WTC11 (cell line): ENCODE results near the gene ACSL5. TPM values are rescaled to one million over a fixed set of nuclear protein-coding genes. Genes with fewer than 3 reads are reported as not detected.
"Not testable (repeated sequence)": the region's sequence is repeated elsewhere in the genome, so short reads cannot be mapped to it uniquely, and the experiment has no call there.

Experiments
- ATAC-seq: fragments of 200-7000 bp; cut with Tn5 transposase; 2 replicates; pipeline ENCODE4 v1.10.0; 2021; ENCODE audit warnings: mild to moderate bottlenecking, moderate library complexity
- CTCF ChIA-PET: fragments of 300-600 bp; sonication (Branson Sonifier 250); formaldehyde crosslinking; loops from one replicate; lab custom pipeline; 2021; ENCODE audit warnings: antibody characterized with exemption; lab: Charles Lee
- POLR2A ChIA-PET: fragments of 350-600 bp; sonication (Branson Sonifier 250); formaldehyde crosslinking; loops from one replicate; lab custom pipeline; 2021; ENCODE audit warnings: antibody characterized with exemption; lab: Charles Lee
- DNase-seq: peaks from one replicate; pipeline ENCODE4 v3.0.0; 2021; ENCODE audit warnings: low spot score
- H3K27ac Mint-ChIP-seq: 2 replicates; pipeline ENCODE4 v1.8.0; 2021; ENCODE audit warnings: mixed read lengths
- H3K27me3 Mint-ChIP-seq: 2 replicates; pipeline ENCODE4 v1.8.0; 2021; ENCODE audit warnings: low read depth, mild to moderate bottlenecking, moderate library complexity, mixed read lengths
- H3K36me3 Mint-ChIP-seq: 2 replicates; pipeline ENCODE4 v1.8.0; 2021; ENCODE audit warnings: mixed read lengths
- H3K4me1 Mint-ChIP-seq: 2 replicates; pipeline ENCODE4 v1.8.0; 2022; ENCODE audit warnings: mixed read lengths
- H3K4me3 Mint-ChIP-seq: 2 replicates; pipeline ENCODE4 v1.8.0; 2021; ENCODE audit warnings: mild to moderate bottlenecking, moderate library complexity, mixed read lengths
- H3K9me3 Mint-ChIP-seq: 2 replicates; pipeline ENCODE4 v1.8.0; 2021; ENCODE audit warnings: mixed read lengths
- ELF4 ChIP-seq: sonication (generic); formaldehyde crosslinking; IDR thresholded peaks from 2 replicates; pipeline ENCODE4 v1.8.1; 2022; ENCODE audit warnings: low read depth, mild to moderate bottlenecking, moderate library complexity, missing genetic modification reagents
- FOXP1 ChIP-seq: sonication (generic); formaldehyde crosslinking; IDR thresholded peaks from 2 replicates; pipeline ENCODE4 v1.8.0; 2022; ENCODE audit warnings: missing genetic modification reagents, mild to moderate bottlenecking, moderate library complexity, borderline replicate concordance
- GABPB1 ChIP-seq: sonication (generic); formaldehyde crosslinking; IDR thresholded peaks from 2 replicates; pipeline ENCODE4 v1.8.1; 2023; ENCODE audit warnings: mild to moderate bottlenecking, missing genetic modification reagents
- HMGA2 ChIP-seq: fragments of 250-450 bp; sonication (Bioruptor Pico); IDR thresholded peaks from 2 replicates; pipeline ENCODE4 v1.4.0; 2021; ENCODE audit warnings: mild to moderate bottlenecking, moderate library complexity
- JUN ChIP-seq: sonication (generic); formaldehyde crosslinking; IDR thresholded peaks from 2 replicates; pipeline ENCODE4 v1.8.0; 2023; ENCODE audit warnings: mild to moderate bottlenecking, missing genetic modification reagents
- KAT7 ChIP-seq: sonication (generic); formaldehyde crosslinking; IDR thresholded peaks from 2 replicates; pipeline ENCODE4 v1.8.1; 2023; ENCODE audit warnings: missing genetic modification reagents, mild to moderate bottlenecking, borderline replicate concordance
- SOX15 ChIP-seq: fragments of 250-450 bp; sonication (Bioruptor Pico); IDR thresholded peaks from 2 replicates; pipeline ENCODE4 v1.9.0; 2021; ENCODE audit warnings: mild to moderate bottlenecking
- TP53 ChIP-seq: sonication (generic); formaldehyde crosslinking; IDR thresholded peaks from 2 replicates; pipeline ENCODE4 v1.8.1; 2023; ENCODE audit warnings: mild to moderate bottlenecking, missing genetic modification reagents
- ZNF138 ChIP-seq: sonication (generic); formaldehyde crosslinking; conservative IDR thresholded peaks from 2 replicates; pipeline ENCODE4 v1.8.1; 2022; ENCODE audit warnings: mild to moderate bottlenecking, moderate library complexity, missing genetic modification reagents
- ZNF219 ChIP-seq: sonication (generic); formaldehyde crosslinking; IDR thresholded peaks from 2 replicates; pipeline ENCODE4 v1.8.0; 2023; ENCODE audit warnings: missing genetic modification reagents, mild to moderate bottlenecking, borderline replicate concordance
- total RNA-seq: library from RNA; stranded (reverse); gene quantifications from 3 replicates; pipeline ENCODE4 v1.2.3, GENCODE V29; 2021
- TF ChIP-seq, protein P1 (sequence below): fragments of 200-600 bp; IDR thresholded peaks from 2 replicates; pipeline ENCODE4 v1.8.0; 2022; ENCODE audit warnings: antibody characterized with exemption
- TF ChIP-seq, protein P2 (sequence below): fragments of 250-450 bp; sonication (Bioruptor Pico); IDR thresholded peaks from 2 replicates; pipeline ENCODE4 v1.9.0; 2021; ENCODE audit warnings: moderate library complexity, mild to moderate bottlenecking, inconsistent platforms, borderline replicate concordance
- TF ChIP-seq, protein P3 (sequence below): sonication (generic); formaldehyde crosslinking; IDR thresholded peaks from 2 replicates; pipeline ENCODE4 v1.8.0; 2022; ENCODE audit warnings: mild to moderate bottlenecking, missing genetic modification reagents
- TF ChIP-seq, protein P4 (sequence below): sonication (generic); formaldehyde crosslinking; IDR thresholded peaks from 2 replicates; pipeline ENCODE4 v1.8.1; 2022; ENCODE audit warnings: mild to moderate bottlenecking, missing genetic modification reagents, moderate library complexity, borderline replicate concordance
- TF ChIP-seq, protein P5 (sequence below): sonication (generic); formaldehyde crosslinking; IDR thresholded peaks from 2 replicates; pipeline ENCODE4 v1.8.1; 2023; ENCODE audit warnings: mild to moderate bottlenecking, missing genetic modification reagents, borderline replicate concordance
- TF ChIP-seq, protein P6 (sequence below): sonication (generic); formaldehyde crosslinking; conservative IDR thresholded peaks from 2 replicates; pipeline ENCODE4 v1.8.1; 2022; ENCODE audit warnings: mild to moderate bottlenecking, missing genetic modification reagents
- TF ChIP-seq, protein P7 (sequence below): fragments of 250-450 bp; sonication (Bioruptor Pico); IDR thresholded peaks from 2 replicates; pipeline ENCODE4 v1.9.0; 2021; ENCODE audit warnings: mild to moderate bottlenecking

The ACSL5 gene
- total RNA-seq, 1 experiment from 2014 or later = 0.22 TPM

DNA sequence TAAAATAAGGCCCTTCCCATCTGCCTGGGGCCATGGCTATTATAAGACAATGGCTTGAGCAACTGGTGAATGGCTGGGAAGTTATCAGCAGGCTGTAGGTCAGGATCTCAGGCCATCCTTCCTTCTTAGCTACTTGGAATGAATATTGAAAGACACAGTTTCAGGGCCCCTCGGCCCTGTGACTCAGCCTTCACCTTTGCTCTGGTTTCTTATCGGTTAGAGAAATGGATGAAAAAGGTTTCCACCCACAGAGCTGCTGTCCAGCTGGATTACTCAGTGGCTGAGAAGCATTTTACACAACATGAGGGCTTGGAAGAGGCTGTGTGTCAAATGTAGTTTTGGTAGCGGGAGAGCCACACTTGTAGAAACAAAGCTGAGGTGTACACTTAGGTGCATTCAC, 9.4 kb downstream of the ACSL5 start:
- TF ChIP-seq, protein P1, sequence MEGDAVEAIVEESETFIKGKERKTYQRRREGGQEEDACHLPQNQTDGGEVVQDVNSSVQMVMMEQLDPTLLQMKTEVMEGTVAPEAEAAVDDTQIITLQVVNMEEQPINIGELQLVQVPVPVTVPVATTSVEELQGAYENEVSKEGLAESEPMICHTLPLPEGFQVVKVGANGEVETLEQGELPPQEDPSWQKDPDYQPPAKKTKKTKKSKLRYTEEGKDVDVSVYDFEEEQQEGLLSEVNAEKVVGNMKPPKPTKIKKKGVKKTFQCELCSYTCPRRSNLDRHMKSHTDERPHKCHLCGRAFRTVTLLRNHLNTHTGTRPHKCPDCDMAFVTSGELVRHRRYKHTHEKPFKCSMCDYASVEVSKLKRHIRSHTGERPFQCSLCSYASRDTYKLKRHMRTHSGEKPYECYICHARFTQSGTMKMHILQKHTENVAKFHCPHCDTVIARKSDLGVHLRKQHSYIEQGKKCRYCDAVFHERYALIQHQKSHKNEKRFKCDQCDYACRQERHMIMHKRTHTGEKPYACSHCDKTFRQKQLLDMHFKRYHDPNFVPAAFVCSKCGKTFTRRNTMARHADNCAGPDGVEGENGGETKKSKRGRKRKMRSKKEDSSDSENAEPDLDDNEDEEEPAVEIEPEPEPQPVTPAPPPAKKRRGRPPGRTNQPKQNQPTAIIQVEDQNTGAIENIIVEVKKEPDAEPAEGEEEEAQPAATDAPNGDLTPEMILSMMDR = no peak
- TF ChIP-seq, protein P2, sequence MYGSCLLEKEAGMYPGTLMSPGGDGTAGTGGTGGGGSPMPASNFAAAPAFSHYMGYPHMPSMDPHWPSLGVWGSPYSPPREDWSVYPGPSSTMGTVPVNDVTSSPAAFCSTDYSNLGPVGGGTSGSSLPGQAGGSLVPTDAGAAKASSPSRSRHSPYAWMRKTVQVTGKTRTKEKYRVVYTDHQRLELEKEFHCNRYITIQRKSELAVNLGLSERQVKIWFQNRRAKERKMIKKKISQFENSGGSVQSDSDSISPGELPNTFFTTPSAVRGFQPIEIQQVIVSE = no peak
- no peak for TF ChIP-seq ZNF138
- POLR2A ChIA-PET = no interaction called here
- Mint-ChIP-seq H3K4me3 (no peak overlapping the region), H3K27ac (no peak overlapping the region), H3K4me1 (no peaks in the 10 kb centered on the region), H3K27me3 (no peaks in the 10 kb centered on the region), H3K36me3 (no peaks in the 10 kb centered on the region), H3K9me3 (no peaks in the 10 kb centered on the region)
- ATAC-seq (no peak), DNase-seq (no peak)
- CTCF ChIA-PET = no interaction called here

DNA sequence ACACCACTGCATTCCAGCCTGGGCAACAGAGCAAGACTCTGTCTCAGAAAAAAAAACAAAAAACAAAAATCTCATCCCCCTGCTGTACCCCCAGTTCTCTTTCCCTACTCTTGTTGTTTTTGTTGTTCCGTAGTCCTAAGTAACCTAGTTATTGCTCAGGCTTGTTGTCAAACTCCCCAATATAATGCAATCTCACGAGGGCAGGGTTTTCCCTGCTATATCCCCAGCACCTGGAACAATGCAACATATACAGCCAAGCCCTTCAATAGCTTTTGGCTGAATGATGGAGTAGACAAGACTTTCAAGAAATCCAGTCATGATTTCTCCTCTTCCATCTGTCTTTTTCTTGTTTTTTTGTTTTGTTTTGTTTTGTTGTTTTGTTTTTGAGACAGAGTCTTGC, 10.2 kb downstream of the ACSL5 start:
- Mint-ChIP-seq H3K27ac (no peak overlapping the region), H3K27me3 (no peaks in the 10 kb centered on the region), H3K36me3 (no peaks in the 10 kb centered on the region), H3K4me3 (no peak overlapping the region), H3K4me1 (no peaks in the 10 kb centered on the region), H3K9me3 (no peaks in the 10 kb centered on the region)
- TF ChIP-seq ELF4 (CRISPR knock-in tag) = no peak
- TF ChIP-seq, protein P2 = no peak
- DNase-seq (no peak), ATAC-seq (no peak)
- POLR2A ChIA-PET = no interaction called here
- CTCF ChIA-PET = no interaction called here

DNA sequence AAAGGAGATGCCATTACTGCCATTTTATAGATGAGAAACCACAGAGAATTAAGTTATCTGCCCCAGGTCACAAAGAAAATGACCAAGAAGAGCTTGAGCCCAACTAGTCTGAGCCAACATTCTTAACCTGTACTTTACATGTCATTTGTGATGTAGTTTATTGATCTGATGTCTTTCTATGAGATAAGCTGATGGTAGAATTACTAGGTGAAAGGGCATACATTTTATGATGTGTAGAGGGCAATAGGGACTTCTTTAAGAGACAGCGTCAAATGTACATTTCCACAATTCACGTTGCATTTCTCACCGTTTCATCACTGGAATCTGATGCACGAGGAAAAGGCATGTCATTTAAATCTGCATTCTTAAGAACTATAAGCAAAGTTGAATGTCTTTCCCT, 11.3 kb downstream of the ACSL5 start:
- no peak for DNase-seq
- ATAC-seq = no peak
- H3K36me3 Mint-ChIP-seq = no peaks in the 10 kb centered on the region
- POLR2A ChIA-PET = no interaction called here
- H3K27me3 Mint-ChIP-seq = no peaks in the 10 kb centered on the region
- H3K4me3 Mint-ChIP-seq = no peak overlapping the region
- no peaks in the 10 kb centered on the region for H3K9me3 Mint-ChIP-seq
- TF ChIP-seq KAT7 (CRISPR knock-in tag) (no peak), GABPB1 (CRISPR knock-in tag) (no peak), TP53 (CRISPR knock-in tag) (no peak), FOXP1 (no peak)
- TF ChIP-seq, protein P3, sequence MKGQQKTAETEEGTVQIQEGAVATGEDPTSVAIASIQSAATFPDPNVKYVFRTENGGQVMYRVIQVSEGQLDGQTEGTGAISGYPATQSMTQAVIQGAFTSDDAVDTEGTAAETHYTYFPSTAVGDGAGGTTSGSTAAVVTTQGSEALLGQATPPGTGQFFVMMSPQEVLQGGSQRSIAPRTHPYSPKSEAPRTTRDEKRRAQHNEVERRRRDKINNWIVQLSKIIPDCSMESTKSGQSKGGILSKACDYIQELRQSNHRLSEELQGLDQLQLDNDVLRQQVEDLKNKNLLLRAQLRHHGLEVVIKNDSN (CRISPR knock-in tag) = no peak
- TF ChIP-seq, protein P4, sequence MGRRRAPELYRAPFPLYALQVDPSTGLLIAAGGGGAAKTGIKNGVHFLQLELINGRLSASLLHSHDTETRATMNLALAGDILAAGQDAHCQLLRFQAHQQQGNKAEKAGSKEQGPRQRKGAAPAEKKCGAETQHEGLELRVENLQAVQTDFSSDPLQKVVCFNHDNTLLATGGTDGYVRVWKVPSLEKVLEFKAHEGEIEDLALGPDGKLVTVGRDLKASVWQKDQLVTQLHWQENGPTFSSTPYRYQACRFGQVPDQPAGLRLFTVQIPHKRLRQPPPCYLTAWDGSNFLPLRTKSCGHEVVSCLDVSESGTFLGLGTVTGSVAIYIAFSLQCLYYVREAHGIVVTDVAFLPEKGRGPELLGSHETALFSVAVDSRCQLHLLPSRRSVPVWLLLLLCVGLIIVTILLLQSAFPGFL (CRISPR knock-in tag) = no peak
- CTCF ChIA-PET = no interaction called here
- H3K4me1 Mint-ChIP-seq = no peaks in the 10 kb centered on the region; the same call in 1 of the 2 replicates
- H3K27ac Mint-ChIP-seq = no peak overlapping the region

DNA sequence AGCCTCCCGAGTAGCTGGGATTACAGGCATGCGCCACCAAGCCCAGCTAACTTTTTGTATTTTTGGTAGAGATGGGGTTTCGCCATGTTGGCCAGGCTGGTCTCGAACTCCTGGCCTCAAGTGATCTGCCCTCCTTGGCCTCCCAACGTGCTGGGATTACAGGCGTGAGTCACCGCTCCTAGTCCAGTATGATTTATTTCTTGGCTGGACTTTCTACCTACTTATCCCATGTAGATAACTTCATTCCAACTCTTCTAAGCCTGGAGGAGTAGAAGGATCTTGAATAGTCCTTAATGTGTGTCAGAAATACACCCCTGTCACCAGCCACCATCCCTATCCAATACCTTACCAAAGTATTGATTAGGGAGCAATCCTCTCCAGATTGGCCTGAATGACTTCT, 14.1 kb downstream of the ACSL5 start:
- H3K36me3 Mint-ChIP-seq, H3K27me3 Mint-ChIP-seq, H3K4me1 Mint-ChIP-seq, POLR2A ChIA-PET, DNase-seq, CTCF ChIA-PET, ATAC-seq, H3K27ac Mint-ChIP-seq, H3K4me3 Mint-ChIP-seq, H3K9me3 Mint-ChIP-seq: not testable (repeated sequence)

DNA sequence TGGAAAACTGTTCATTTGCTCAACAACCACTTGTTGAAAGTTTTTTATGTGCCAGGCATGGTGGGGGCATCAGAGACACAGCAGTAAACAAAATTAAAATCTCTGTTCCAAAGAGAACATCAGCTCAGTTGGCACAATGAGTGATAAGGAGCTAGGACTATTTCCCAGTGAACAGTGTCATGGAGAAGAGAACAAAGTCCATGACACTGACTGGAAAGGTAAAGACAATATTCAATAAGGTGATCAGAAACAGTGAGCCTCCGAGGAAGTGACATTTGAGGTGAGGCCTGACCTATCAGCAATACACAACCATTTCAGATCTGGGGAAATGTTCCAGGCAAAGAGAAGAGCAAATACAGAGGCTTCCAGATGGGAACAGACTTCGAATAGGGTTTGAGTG, 14.6 kb downstream of the ACSL5 start:
- ATAC-seq (no peak), DNase-seq (no peak)
- POLR2A ChIA-PET = no interaction called here
- Mint-ChIP-seq H3K36me3 (no peaks in the 10 kb centered on the region), H3K4me3 (no peak overlapping the region), H3K4me1 (no peaks in the 10 kb centered on the region; the same call in 1 of the 2 replicates), H3K9me3 (no peaks in the 10 kb centered on the region), H3K27me3 (no peaks in the 10 kb centered on the region), H3K27ac (no peak overlapping the region)
- CTCF ChIA-PET = no interaction called here
- TF ChIP-seq, protein P5, sequence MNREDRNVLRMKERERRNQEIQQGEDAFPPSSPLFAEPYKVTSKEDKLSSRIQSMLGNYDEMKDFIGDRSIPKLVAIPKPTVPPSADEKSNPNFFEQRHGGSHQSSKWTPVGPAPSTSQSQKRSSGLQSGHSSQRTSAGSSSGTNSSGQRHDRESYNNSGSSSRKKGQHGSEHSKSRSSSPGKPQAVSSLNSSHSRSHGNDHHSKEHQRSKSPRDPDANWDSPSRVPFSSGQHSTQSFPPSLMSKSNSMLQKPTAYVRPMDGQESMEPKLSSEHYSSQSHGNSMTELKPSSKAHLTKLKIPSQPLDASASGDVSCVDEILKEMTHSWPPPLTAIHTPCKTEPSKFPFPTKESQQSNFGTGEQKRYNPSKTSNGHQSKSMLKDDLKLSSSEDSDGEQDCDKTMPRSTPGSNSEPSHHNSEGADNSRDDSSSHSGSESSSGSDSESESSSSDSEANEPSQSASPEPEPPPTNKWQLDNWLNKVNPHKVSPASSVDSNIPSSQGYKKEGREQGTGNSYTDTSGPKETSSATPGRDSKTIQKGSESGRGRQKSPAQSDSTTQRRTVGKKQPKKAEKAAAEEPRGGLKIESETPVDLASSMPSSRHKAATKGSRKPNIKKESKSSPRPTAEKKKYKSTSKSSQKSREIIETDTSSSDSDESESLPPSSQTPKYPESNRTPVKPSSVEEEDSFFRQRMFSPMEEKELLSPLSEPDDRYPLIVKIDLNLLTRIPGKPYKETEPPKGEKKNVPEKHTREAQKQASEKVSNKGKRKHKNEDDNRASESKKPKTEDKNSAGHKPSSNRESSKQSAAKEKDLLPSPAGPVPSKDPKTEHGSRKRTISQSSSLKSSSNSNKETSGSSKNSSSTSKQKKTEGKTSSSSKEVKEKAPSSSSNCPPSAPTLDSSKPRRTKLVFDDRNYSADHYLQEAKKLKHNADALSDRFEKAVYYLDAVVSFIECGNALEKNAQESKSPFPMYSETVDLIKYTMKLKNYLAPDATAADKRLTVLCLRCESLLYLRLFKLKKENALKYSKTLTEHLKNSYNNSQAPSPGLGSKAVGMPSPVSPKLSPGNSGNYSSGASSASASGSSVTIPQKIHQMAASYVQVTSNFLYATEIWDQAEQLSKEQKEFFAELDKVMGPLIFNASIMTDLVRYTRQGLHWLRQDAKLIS = no peak
- TF ChIP-seq SOX15 (CRISPR knock-in tag) = no peak
- TF ChIP-seq, protein P6, sequence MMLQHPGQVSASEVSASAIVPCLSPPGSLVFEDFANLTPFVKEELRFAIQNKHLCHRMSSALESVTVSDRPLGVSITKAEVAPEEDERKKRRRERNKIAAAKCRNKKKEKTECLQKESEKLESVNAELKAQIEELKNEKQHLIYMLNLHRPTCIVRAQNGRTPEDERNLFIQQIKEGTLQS (CRISPR knock-in tag) = no peak
- TF ChIP-seq HMGA2 (CRISPR knock-in tag) = no peak
- no peak for TF ChIP-seq ZNF219 (CRISPR knock-in tag)
- TF ChIP-seq JUN (CRISPR knock-in tag) = no peak
- TF ChIP-seq TP53 (CRISPR knock-in tag) = no peak
- TF ChIP-seq, protein P7, sequence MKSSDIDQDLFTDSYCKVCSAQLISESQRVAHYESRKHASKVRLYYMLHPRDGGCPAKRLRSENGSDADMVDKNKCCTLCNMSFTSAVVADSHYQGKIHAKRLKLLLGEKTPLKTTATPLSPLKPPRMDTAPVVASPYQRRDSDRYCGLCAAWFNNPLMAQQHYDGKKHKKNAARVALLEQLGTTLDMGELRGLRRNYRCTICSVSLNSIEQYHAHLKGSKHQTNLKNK (CRISPR knock-in tag) = no peak
